Gastroesophageal sphincter (tissue), 3 donors: ENCODE results near the gene CASK.

Experiments
- CTCF ChIP-seq, 4 experiments: fragments of 200-600 bp in 2 of 4; fragments of 450-650 bp in 2 of 4; sonication (generic) in 1 of 4; IDR thresholded peaks; one replicate each; pipeline ENCODE4 v1.5.1; 2017 to 2019; ENCODE audit warnings: antibody characterized with exemption in 4 of 4, mild to moderate bottlenecking in 2 of 4, moderate library complexity in 2 of 4
- EP300 ChIP-seq: sonication (generic); formaldehyde crosslinking; IDR thresholded peaks from one replicate; pipeline ENCODE4 v1.6.1; 2017; ENCODE audit warnings: antibody characterized with exemption, mild to moderate bottlenecking
- POLR2AphosphoS5 ChIP-seq: sonication (generic); formaldehyde crosslinking; IDR thresholded peaks from one replicate; pipeline ENCODE4 v1.6.1; 2017; ENCODE audit warnings: antibody characterized with exemption

DNA sequence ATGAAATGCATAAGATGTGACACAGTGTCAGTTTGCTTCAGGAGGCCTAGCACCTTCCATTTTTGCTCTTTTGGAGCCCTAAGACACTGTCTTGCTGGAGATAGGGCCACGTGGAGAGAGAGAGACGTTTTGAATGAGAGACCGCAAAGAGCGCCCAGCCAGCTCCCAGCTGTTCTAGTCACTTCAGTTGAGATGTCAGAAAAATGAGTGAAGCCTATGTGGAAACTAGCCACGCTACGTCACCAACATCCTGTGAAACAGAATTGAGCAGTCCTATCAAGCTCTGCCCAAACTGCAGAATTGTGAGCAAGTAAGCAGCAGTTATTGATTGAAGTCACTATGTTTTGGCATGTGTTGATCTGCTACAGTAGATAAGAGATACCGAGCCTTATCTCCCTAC lies 186.3 kb downstream of the CASK start:
- TF ChIP-seq CTCF (IDR thresholded peaks at IDR 0.05) (no peak), EP300 (no peak), POLR2AphosphoS5 (no peak)
